Upper lobe of left lung (tissue), 6 donors: ENCODE results near the gene ABCA13. TPM values are rescaled to one million over a fixed set of nuclear protein-coding genes. Genes with fewer than 3 reads are reported as not detected.

ENCODE experiments used
- ATAC-seq, 2 donors: fragments of 200-7000 bp; cut with Tn5 transposase; one replicate each; pipeline ENCODE4 v1.9.1; 2022; ENCODE audit warnings: mild to moderate bottlenecking in 2 of 2, moderate library complexity in 2 of 2; ENCODE audit not compliant: low FRiP score in 2 of 2
- DNase-seq, 2 donors: peaks; one replicate each; pipeline ENCODE4 v3.0.0-alpha.2; 2019 to 2020
- H3K27ac ChIP-seq, 4 donors: fragments of 200-600 bp; sonication (generic); one replicate each; pipeline ENCODE4 v1.5.1; 2016 to 2019
- H3K27me3 ChIP-seq, 4 donors: fragments of 200-600 bp; sonication (generic); one replicate each; pipeline ENCODE4 v1.5.1; 2017 to 2019
- H3K36me3 ChIP-seq, 4 donors: fragments of 200-600 bp; sonication (generic); one replicate each; pipeline ENCODE4 v1.5.1; 2016 to 2019
- H3K4me1 ChIP-seq, 4 donors: fragments of 200-600 bp; sonication (generic); one replicate each; pipeline ENCODE4 v1.5.1; 2018 to 2019
- H3K4me3 ChIP-seq, 4 donors: fragments of 200-600 bp; sonication (generic); one replicate each; pipeline ENCODE4 v1.5.1; 2017 to 2019; ENCODE audit warnings: mild to moderate bottlenecking in 2 of 4, moderate library complexity in 1 of 4
- H3K9me3 ChIP-seq, 4 donors: fragments of 200-600 bp; sonication (generic); one replicate each; pipeline ENCODE4 v1.5.1; 2018 to 2019
- EP300 ChIP-seq, 4 donors: sonication (generic); formaldehyde crosslinking; IDR thresholded peaks; one replicate each; pipeline ENCODE4 v1.5.1; 2017; ENCODE audit warnings: antibody characterized with exemption in 4 of 4, control low read depth in 2 of 4
- POLR2A ChIP-seq, 4 donors: fragments of 450-650 bp; IDR thresholded peaks; one replicate each; pipeline ENCODE4 v1.5.1; 2016 to 2017; ENCODE audit warnings: antibody characterized with exemption in 4 of 4, mild to moderate bottlenecking in 2 of 4
- POLR2AphosphoS5 ChIP-seq, 2 donors: sonication (generic); formaldehyde crosslinking; IDR thresholded peaks; one replicate each; pipeline ENCODE4 v1.5.1; 2017; ENCODE audit warnings: antibody characterized with exemption in 2 of 2
- WGBS, 2 donors: methylation state at CpG; one replicate each; pipeline ENCODE4 v1.1.5; 2017 to 2018; 5-methylcytosine and 5-hydroxymethylcytosine counted together
- total RNA-seq, 6 donors: library from RNA; depleted of rRNA in 4 of 6; stranded (reverse); fragments of >200 nt in 4 of 6; gene quantifications; one replicate each; pipeline versions ENCODE4 v1.1.0 to v1.2.1, GENCODE V29; 2016 to 2021
- TF ChIP-seq, protein P1 (sequence below), 6 experiments: fragments of 450-650 bp in 4 of 6; fragments of 200-600 bp in 2 of 6; sonication (generic) in 2 of 6; IDR thresholded peaks; one replicate each; pipeline ENCODE4 v1.5.1; 2016 to 2019; ENCODE audit warnings: antibody characterized with exemption in 6 of 6
- donor health status: DM: no; HTN: no; CAD: no; lungs with moderate emphysema.
- donor health status: DM: no; HTN: yes; CAD: no; lungs with severe emphysema.

ABCA13 gene
- total RNA-seq, 6 donors from 2014 or later, result 0.49 to 27.7 (median 7.1) TPM

DNA sequence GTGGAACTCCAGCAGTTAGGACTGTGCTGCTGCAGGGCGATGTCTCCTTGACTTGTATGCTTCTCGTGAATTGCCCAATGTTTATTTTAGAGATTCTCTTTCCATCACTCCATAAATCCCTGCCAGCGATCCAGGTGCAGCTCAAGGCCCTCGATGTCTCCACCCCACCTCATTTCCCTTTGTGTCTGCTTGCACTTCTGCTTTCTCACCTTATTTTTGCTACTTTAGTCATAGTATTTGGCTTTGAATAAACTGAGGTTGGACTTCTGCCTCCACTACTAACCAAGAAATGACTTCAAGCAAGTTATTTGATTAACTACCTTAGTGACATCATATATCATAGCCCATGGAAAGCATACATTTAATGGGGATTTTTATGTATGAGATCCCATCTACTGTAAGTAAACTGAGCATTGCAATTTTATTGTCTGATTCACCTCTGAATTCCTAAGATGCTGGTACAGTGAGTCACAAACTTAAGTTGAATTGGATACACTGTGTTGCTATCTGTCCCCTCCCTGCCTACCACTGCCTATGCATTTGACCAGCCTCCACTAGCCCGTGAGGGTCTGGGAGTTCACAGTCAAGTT, 255.8 kb downstream of the ABCA13 start:
- no peak for TF ChIP-seq POLR2AphosphoS5 (IDR thresholded peaks at IDR 0.05)
- TF ChIP-seq, protein P1, sequence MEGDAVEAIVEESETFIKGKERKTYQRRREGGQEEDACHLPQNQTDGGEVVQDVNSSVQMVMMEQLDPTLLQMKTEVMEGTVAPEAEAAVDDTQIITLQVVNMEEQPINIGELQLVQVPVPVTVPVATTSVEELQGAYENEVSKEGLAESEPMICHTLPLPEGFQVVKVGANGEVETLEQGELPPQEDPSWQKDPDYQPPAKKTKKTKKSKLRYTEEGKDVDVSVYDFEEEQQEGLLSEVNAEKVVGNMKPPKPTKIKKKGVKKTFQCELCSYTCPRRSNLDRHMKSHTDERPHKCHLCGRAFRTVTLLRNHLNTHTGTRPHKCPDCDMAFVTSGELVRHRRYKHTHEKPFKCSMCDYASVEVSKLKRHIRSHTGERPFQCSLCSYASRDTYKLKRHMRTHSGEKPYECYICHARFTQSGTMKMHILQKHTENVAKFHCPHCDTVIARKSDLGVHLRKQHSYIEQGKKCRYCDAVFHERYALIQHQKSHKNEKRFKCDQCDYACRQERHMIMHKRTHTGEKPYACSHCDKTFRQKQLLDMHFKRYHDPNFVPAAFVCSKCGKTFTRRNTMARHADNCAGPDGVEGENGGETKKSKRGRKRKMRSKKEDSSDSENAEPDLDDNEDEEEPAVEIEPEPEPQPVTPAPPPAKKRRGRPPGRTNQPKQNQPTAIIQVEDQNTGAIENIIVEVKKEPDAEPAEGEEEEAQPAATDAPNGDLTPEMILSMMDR (IDR thresholded peaks at IDR 0.05), result no peak
- TF ChIP-seq EP300 (IDR thresholded peaks at IDR 0.05), result no peak
- TF ChIP-seq POLR2A (IDR thresholded peaks at IDR 0.05), result no peak
- WGBS, 2 donors, result 56 to 69% methylated on average over 5 of the region's 5 CpGs
- Histone ChIP-seq H3K9me3 (no peaks in the 10 kb centered on the region), H3K27ac (no peak overlapping the region), H3K36me3 (no peaks in the 10 kb centered on the region), H3K27me3 (no peaks in the 10 kb centered on the region), H3K4me1 (no peaks in the 10 kb centered on the region), H3K4me3 (no peak overlapping the region)
- DNase-seq, result no peak
- ATAC-seq, result no peak

DNA sequence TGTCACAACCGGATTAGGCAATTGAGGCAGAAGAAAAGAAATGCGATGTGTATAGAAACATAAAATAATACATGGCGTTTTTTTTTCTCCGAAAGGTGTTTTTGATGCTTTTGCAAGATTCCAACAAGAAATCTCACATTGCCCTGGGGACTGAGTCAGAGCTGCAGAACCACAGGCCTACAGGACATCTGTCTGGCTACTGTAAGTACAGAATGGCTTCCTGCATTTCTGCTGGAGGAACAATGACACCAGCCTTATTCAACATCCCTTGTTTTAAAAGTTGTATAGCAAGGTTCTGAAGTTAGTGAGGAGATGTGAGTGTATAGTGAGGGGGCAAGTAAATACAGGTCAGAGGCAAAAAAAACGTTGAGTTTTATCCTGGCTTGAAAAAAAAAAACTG, 256.4 kb downstream of the ABCA13 start:
- H3K4me1 ChIP-seq, result no peaks in the 10 kb centered on the region
- H3K36me3 ChIP-seq, result no peaks in the 10 kb centered on the region
- H3K27ac ChIP-seq, result no peak overlapping the region
- no peaks in the 10 kb centered on the region for H3K27me3 ChIP-seq
- TF ChIP-seq POLR2A (IDR thresholded peaks at IDR 0.05) (no peak), POLR2AphosphoS5 (IDR thresholded peaks at IDR 0.05) (no peak), EP300 (IDR thresholded peaks at IDR 0.05) (no peak)
- TF ChIP-seq, protein P1 (IDR thresholded peaks at IDR 0.05), result no peak
- no peak overlapping the region for H3K4me3 ChIP-seq
- WGBS, 2 donors, result 79 to 84% methylated on average over 5 of the region's 5 CpGs
- ATAC-seq (no peak), DNase-seq (no peak)
- no peaks in the 10 kb centered on the region for H3K9me3 ChIP-seq

DNA sequence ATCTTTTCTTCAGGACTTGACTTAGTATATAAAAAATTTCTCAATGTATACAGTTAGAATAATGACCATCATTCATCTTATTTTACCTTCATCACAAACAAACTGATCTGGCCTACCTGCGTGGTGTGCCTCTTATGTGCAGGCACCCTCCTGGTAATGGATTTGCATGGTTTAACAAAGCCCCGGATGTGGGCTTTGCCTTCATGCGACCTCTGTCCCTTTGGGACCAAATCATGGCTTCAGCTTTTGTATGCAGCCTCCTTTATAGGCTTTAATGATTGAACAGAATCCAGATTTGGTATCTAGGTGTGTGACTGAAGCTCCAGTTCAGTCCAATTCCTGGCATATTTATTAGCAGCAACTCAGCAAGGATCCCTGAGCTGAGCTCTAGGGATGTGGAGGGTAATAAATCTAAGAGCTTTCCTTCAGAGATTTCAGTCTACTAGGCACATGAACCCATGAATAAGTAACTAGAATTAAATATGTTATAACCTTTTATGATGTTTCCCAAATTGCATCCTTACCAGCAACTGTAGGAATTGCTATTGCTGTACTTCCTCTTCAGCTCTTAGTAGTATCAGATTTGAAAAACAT, 256.9 kb downstream of the ABCA13 start:
- DNase-seq (no peak), ATAC-seq (no peak)
- no peaks in the 10 kb centered on the region for H3K9me3 ChIP-seq
- H3K27me3 ChIP-seq, result no peaks in the 10 kb centered on the region
- no peaks in the 10 kb centered on the region for H3K4me1 ChIP-seq
- no peak overlapping the region for H3K4me3 ChIP-seq
- H3K27ac ChIP-seq, result no peak overlapping the region
- 75 to 87% methylated on average over 3 of the region's 3 CpGs for WGBS, 2 donors
- no peak for TF ChIP-seq EP300 (IDR thresholded peaks at IDR 0.05)
- TF ChIP-seq, protein P1 (IDR thresholded peaks at IDR 0.05), result no peak
- no peak for TF ChIP-seq POLR2AphosphoS5 (IDR thresholded peaks at IDR 0.05)
- TF ChIP-seq POLR2A (IDR thresholded peaks at IDR 0.05), result no peak
- H3K36me3 ChIP-seq, result no peaks in the 10 kb centered on the region

DNA sequence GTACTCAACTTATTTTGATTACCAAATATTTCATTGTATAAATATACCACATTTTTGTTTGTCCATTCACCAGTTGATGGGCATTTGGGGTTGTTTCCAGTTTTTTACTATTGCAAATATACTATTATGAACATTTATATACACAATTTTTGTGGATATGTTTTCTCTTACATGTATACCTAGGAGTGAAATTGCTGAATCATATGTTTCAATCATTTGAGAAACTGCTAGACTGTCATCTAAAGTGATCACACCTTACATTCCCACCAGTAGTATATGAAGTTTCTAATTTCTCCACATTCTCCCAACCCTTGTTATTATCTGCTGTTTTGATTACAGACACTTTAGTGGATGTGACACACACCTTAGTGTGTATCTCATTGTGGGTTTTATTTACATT, 257.9 kb downstream of the ABCA13 start:
- Histone ChIP-seq H3K27ac (no peak overlapping the region), H3K4me3 (no peak overlapping the region), H3K9me3 (no peaks in the 10 kb centered on the region), H3K4me1 (no peaks in the 10 kb centered on the region), H3K36me3 (no peaks in the 10 kb centered on the region), H3K27me3 (no peaks in the 10 kb centered on the region)
- DNase-seq (no peak), ATAC-seq (no peak)
- TF ChIP-seq POLR2A (IDR thresholded peaks at IDR 0.05), result no peak
- TF ChIP-seq POLR2AphosphoS5 (IDR thresholded peaks at IDR 0.05), result no peak
- TF ChIP-seq, protein P1 (IDR thresholded peaks at IDR 0.05), result no peak
- TF ChIP-seq EP300 (IDR thresholded peaks at IDR 0.05), result no peak

DNA sequence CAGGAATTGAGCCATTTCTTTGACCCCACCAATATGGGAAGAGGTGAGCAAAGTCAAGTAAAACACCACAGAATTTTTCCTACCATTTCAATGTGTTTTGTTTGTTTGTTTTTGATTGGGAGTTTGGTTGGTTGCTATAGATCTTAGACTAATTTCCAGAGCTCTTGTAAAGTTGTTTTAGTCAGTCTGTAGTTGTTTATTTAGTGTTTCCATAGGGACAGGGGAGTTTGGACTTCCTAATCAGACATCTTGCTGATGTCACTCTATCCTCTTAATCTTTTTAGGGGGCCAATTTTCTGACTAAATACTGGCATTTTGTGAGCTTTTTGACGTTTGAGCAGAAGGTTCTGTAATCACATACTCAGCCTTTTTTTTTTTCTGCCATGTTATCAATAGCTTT, 266.9 kb downstream of the ABCA13 start:
- ATAC-seq (no peak), DNase-seq (no peak)
- H3K36me3 ChIP-seq, result no peaks in the 10 kb centered on the region
- H3K27ac ChIP-seq, result no peak overlapping the region
- H3K4me1 ChIP-seq, result no peaks in the 10 kb centered on the region
- 18 to 36% methylated on average over 1 of the region's 1 CpG for WGBS, 2 donors
- TF ChIP-seq POLR2AphosphoS5 (IDR thresholded peaks at IDR 0.05) (no peak), EP300 (IDR thresholded peaks at IDR 0.05) (no peak), POLR2A (IDR thresholded peaks at IDR 0.05) (no peak)
- TF ChIP-seq, protein P1 (IDR thresholded peaks at IDR 0.05), result no peak
- H3K4me3 ChIP-seq, result no peak overlapping the region
- no peaks in the 10 kb centered on the region for H3K27me3 ChIP-seq
- H3K9me3 ChIP-seq, result no peaks in the 10 kb centered on the region
